ENCODE data around the gene DDX3Y.

DDX3Y gene

GRCh38 chrY:12905895-12906294, 1.2 kb downstream of the DDX3Y start:
- no peak for TF ChIP-seq CTCF (IDR thresholded peaks at IDR 0.05; ENCODE audit: control insufficient read depth, insufficient read depth, low read depth, low read length, missing control alignments)
- H3K4me3 ChIP-seq (ENCODE audit: control insufficient read depth, low read depth, low read length) = no peak overlapping the region
- DNase-seq (ENCODE audit: low read depth) = no peak

- no peak for TF ChIP-seq CTCF (IDR thresholded peaks at IDR 0.05; ENCODE audit: control insufficient read depth, insufficient read depth, low read depth, low read length, missing control alignments)
- no peak overlapping the region for H3K4me3 ChIP-seq (ENCODE audit: control insufficient read depth, low read depth, low read length)
- no peak for DNase-seq (ENCODE audit: low read depth)
Observed at GRCh38 chrY:12913541-12913940, 8.9 kb downstream of the DDX3Y start.

GRCh38 chrY:12928043-12928442, 23.4 kb downstream of the DDX3Y start:
- no peak for DNase-seq (ENCODE audit: low read depth)
- H3K4me3 ChIP-seq (ENCODE audit: control insufficient read depth, low read depth, low read length) = no peak overlapping the region
- TF ChIP-seq CTCF (IDR thresholded peaks at IDR 0.05; ENCODE audit: control insufficient read depth, insufficient read depth, low read depth, low read length, missing control alignments) = no peak

GRCh38 chrY:12941725-12942687, 37.3 kb downstream of the DDX3Y start:
- no peak for TF ChIP-seq CTCF (IDR thresholded peaks at IDR 0.05; ENCODE audit: control insufficient read depth, insufficient read depth, low read depth, low read length, missing control alignments)
- no peak overlapping the region for H3K4me3 ChIP-seq (ENCODE audit: control insufficient read depth, low read depth, low read length)
- no peak for DNase-seq (ENCODE audit: low read depth)

Data from AG09309 (cell line).